Choroid plexus epithelial cell (primary cell): ENCODE data around the gene BRDT.
"Not testable (repeated sequence)": the region's sequence is repeated elsewhere in the genome, so short reads cannot be mapped to it uniquely, and the experiment has no call there.

Experiments
- DNase-seq: peaks from one replicate; pipeline ENCODE4 v3.0.0-alpha.2; 2010; ENCODE audit warnings: low read depth
- H3K4me3 ChIP-seq: 2 replicates; pipeline ENCODE4 v1.5.1; 2011; ENCODE audit warnings: low read depth, mild to moderate bottlenecking, control low read depth, low read length, moderate library complexity
- TF ChIP-seq, protein P1 (sequence below): conservative IDR thresholded peaks from 2 replicates; pipeline ENCODE4 v1.5.1; 2011; ENCODE audit warnings: low read depth, mild to moderate bottlenecking, control low read depth, inconsistent platforms, low read length, moderate library complexity

Gene BRDT

DNA sequence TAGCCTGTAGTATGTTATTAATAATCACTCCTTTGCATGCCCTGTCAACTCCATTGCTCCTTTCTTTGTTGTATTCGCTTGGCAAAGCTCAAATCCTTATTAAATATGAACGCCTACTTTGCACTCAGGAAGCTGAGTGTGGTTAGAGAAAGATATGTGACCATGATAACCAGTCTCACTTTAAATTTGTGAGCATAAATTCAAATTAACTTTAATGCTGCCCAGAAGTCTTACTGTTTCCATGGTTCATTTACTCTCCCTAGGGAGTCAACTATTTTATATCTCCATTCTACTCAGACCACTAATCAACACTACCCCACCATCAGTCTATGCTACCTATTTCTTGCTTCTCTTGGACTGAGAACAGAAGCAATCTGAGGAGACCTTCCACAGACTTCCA lies 68.5 kb downstream of the BRDT start:
- TF ChIP-seq, protein P1, sequence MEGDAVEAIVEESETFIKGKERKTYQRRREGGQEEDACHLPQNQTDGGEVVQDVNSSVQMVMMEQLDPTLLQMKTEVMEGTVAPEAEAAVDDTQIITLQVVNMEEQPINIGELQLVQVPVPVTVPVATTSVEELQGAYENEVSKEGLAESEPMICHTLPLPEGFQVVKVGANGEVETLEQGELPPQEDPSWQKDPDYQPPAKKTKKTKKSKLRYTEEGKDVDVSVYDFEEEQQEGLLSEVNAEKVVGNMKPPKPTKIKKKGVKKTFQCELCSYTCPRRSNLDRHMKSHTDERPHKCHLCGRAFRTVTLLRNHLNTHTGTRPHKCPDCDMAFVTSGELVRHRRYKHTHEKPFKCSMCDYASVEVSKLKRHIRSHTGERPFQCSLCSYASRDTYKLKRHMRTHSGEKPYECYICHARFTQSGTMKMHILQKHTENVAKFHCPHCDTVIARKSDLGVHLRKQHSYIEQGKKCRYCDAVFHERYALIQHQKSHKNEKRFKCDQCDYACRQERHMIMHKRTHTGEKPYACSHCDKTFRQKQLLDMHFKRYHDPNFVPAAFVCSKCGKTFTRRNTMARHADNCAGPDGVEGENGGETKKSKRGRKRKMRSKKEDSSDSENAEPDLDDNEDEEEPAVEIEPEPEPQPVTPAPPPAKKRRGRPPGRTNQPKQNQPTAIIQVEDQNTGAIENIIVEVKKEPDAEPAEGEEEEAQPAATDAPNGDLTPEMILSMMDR: no peak
- no peak overlapping the region for H3K4me3 ChIP-seq
- no peak for DNase-seq

DNA sequence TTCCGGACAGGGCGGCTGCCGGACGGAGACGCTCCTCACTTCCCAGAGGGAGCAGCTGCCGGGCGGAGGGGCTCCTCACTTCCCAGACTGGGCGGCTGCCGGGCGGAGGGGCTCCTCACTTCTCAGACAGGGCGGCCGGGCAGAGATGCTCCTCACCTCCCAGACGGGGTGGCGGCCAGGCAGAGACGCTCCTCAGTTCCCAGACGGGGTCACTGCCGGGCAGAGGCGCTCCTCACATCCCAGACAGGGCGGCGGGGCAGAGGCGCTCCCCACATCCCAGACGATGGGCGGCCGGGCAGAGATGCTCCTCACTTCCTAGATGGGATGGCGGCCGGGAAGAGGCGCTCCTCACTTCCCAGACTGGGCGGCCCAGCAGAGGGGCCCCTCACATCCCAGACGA lies 76.8 kb downstream of the BRDT start:
- H3K4me3 ChIP-seq, DNase-seq: not testable (repeated sequence)

DNA sequence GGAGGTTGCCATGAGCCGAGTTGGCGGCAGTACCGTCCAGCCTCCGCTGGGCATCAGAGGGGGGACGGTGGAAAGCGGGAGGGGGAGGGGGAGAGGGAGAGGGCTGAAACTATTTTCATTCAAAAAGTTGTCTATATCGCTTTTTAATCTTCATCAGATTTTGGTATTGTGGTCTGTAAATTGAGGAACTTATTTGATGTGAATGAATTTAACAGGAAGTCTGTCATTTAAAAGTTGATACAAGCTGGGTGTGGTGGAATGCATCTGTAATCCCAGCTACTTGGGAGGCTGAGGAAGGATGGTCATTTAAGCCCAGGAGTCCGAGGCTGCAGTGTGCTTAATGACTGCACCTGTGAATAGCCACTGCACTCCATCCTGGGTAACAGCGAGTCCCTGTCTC lies 77.6 kb downstream of the BRDT start:
- TF ChIP-seq, protein P1: no peak
- H3K4me3 ChIP-seq: no peak overlapping the region
- no peak for DNase-seq

DNA sequence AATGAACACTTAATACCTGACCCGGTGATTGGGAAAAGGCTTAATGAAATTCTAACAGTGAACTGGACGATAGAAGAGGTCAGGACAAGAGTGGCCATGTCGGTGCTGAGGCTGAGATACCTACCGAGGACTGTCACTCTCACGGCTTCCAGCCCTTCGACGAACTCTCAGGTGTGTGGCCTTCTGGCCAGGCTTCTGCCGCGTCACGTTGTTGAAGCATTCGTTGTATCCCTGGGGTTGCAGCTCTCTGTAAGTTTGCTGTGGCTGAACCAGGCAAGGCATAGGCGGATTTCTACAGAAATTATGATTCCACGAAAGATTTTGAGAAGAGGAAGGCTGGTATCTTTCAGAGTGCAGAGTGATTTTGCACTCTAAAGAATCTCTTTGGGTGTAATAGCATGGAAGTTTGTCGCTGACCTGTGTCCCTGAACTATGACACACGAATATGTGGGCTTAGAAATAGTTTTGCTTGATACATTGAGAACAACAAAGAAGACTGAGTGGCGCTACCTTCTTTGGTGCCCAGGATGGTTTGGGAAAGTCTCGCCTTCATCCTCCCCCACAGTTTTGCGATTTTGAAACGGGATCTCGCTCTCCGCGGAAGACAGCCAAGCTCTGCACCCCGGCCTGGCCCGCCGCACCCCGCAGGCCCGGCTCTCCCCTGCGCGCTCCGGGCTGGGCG lies 80.2 kb downstream of the BRDT start:
- TF ChIP-seq, protein P1: no peak
- peak overlapping the region; percentile 67 for H3K4me3 ChIP-seq
- DNase-seq: no peak

DNA sequence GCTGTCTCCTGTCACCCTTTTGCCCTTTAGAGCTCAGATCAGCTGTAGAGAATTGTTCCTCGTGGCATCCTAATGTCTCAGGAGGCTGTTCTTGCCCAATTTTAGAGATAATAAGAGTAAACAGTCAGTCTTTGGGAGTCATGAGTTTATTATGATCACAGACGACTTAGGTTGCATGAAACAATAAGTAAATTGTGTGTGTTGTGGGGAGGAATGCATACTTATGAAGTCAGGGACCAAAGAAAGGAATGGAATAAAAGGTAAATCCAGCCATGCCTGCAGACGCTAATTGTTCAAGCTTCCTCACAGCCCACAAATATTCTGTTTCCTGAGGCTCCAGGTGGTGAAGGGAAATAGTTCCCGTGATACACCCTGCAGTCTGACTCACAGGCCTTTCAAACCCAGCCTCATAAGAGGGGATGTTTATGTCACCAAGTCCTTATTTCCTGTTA lies 81.5 kb downstream of the BRDT start:
- peak; percentile 52 for DNase-seq
- TF ChIP-seq, protein P1: no peak
- H3K4me3 ChIP-seq: peak overlapping the region; percentile 67

DNA sequence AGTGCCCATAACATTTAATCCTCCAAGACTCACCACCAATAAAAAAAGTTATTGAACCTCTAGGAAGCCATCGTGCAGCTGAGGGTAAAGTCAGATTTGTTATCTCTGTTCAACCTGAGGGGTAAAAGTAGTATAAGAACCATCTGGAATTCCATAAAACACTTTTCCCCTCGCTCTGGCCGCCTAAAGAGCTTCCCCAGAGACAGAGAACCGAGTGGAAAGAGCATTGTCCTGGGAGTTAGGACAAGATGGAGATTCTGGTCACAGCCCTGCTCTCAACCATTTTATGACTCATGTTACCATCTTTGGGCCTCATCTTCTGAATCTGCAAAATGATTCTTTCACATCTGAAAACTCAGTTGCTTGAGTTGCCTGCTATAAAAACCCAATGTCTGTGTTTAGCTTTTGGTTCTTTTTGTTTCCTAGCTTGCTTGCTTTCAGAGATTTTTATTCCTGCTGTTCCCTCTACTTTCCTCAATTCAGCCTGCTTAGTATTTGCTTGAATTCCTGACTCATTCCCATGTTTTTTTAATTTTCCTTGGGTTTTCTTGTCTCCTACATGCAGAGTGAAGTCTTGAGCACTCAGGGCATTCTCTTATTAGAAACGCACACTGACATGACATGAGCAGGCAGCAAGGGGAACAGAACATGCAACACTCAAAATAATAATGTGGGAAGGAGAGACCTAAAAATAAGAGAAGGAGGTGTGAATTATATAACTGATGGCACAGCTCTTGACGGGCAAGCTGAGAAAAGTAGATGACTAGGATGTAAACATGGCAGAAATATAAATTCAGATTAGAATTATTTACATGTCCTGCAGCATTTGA lies 82.3 kb downstream of the BRDT start:
- TF ChIP-seq, protein P1: no peak
- no peak for DNase-seq
- no peak overlapping the region for H3K4me3 ChIP-seq

DNA sequence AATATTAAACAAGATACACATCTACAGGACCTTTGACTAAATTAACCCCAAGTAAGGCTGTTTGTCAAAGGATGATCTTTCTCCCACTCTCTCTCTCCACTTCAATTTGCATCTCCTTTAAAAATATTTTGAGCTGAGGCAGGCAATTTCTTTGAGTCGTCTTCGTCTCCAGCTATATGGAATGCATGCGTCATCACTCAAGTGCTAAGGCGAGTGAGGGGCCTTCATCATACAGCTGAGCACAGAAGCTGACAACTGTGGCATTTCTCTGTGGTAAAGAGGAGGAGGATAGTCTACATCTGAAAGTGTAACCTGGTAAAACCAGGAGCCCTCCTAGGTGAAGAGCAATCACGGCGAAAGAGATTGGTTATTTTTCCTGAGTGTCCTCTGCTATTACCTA lies 88.2 kb downstream of the BRDT start:
- DNase-seq: peak; percentile 44
- H3K4me3 ChIP-seq: no peak overlapping the region
- TF ChIP-seq, protein P1: no peak
